HFF-Myc (cell line): Measurements from ENCODE around the gene MMP11.

ENCODE experiments used
- DNase-seq: peaks from one replicate; pipeline ENCODE4 v3.0.0-alpha.2; 2011; ENCODE audit warnings: low read depth; ENCODE audit errors: extremely low read depth
- H3K4me3 ChIP-seq: replicated peaks from 2 replicates; pipeline ENCODE4 v1.5.1; 2011; ENCODE audit warnings: low read depth, mild to moderate bottlenecking, control low read depth, low read length
- TF ChIP-seq, protein P1 (sequence below): IDR thresholded peaks from 2 replicates; pipeline ENCODE4 v1.5.1; 2012; ENCODE audit warnings: mild to moderate bottlenecking, low read depth, low read length, control low read depth; ENCODE audit errors: missing control alignments

Gene MMP11

DNA sequence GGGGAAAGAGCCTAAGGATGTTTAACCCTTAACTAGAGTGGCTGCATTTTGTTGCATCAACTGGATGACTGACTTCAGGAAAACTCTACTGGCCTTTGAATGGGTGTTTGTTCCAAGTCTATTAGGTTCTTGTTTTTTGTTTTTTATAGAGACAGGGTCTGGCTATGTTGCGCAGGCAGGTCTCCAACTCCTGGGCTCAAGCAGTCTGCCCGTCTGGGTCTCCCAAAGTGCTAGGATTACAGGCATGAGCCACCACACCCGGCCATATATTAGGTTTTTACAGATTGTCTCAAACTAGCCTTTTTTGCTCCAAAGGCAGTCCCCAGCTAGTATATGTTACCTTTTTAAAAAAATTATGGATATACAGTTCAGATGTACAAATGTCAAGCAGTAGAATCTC is 15.3 kb downstream of the MMP11 start:
- H3K4me3 ChIP-seq: peak overlapping the region; percentile 72
- DNase-seq: no peak
- TF ChIP-seq, protein P1, sequence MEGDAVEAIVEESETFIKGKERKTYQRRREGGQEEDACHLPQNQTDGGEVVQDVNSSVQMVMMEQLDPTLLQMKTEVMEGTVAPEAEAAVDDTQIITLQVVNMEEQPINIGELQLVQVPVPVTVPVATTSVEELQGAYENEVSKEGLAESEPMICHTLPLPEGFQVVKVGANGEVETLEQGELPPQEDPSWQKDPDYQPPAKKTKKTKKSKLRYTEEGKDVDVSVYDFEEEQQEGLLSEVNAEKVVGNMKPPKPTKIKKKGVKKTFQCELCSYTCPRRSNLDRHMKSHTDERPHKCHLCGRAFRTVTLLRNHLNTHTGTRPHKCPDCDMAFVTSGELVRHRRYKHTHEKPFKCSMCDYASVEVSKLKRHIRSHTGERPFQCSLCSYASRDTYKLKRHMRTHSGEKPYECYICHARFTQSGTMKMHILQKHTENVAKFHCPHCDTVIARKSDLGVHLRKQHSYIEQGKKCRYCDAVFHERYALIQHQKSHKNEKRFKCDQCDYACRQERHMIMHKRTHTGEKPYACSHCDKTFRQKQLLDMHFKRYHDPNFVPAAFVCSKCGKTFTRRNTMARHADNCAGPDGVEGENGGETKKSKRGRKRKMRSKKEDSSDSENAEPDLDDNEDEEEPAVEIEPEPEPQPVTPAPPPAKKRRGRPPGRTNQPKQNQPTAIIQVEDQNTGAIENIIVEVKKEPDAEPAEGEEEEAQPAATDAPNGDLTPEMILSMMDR: no peak

DNA sequence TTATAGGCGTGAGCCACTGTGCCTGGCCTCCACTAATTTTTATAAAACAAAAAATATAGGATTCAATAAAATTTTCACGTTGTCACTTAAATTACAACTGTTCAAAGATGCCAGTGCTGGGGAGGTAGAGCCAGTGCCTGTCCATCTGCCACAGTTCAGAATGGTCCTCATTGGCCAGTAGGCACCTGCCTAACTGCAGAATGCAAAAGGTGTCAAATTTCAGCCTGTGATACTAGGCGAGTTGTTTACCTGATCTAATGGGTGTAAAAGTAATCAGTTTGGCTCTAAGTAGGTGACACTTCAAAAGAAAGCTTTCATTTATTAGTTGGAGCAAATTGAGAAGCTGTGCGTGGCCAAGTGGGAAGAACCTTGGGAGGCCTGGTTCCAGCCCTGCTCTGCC is 16.5 kb downstream of the MMP11 start:
- no peak for DNase-seq
- TF ChIP-seq, protein P1: no peak

DNA sequence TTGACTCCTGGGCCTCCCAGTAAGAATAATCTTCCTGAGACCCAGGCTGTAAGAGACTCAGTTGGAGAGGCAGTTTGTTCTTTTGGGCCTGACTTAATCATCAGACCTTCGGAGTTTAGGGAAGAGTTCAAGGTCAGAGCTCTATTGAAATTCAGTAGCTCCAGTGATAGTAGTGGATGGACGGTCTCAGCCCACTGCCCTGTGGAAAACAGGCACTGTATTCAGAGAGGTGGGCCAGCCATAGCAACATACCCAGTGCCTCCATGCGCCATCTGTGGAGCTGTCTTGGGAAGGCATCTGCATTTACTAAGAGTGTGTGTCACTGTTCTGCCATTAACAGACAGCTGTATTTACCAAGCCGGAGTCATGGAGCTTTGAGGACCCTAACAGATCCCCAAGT is 17.0 kb downstream of the MMP11 start:
- TF ChIP-seq, protein P1: no peak
- DNase-seq: no peak

More for the DNA sequence above, 16.5 kb downstream of the MMP11 start:
- H3K4me3 ChIP-seq: no peak overlapping the region

DNA sequence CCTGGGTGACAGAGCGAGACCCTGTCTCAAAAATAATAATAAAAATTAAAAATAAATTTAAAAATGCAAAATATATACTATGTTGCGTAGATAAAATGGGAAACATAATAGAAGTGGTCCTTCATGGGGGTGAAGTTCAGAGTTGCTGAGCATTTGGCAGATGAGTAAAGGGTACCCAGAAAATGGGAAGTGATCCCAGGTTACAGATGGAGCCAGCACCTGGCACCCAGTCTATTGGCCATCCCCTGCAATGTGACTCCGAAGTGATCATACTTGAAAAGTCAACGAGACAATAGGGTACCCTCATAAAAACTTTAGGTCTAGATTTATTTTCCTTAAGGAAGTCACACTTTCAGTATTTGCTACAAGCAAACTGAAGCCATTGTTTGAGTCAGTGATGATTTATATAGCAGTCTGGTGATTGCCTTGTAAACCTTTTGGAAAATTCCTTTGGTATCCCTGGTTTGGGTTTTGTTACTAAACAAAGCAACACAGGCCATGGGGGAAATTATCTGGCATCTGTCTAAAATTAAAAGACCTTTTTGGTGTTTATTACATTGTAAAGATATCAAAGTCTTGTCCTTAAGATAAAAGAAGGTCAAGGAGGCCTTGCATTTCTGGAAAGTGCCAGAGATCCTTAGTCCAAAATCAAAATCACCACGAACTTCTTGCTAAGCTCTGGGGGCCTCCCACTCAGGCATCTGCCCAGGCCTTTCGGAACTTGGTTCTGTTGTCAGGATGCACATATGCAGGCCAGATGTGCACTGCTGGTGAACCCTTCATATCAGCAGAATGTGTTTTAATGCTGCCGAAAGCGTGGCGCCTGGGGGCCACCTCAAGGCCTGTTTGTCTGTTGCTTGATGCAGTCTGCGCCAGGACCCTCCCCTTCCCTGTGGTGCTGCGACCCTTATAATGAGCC is 18.4 kb downstream of the MMP11 start:
- DNase-seq: peak; percentile 94
- TF ChIP-seq, protein P1: no peak
- peak overlapping the region; percentile 1; the same call in 1 of the 2 replicates for H3K4me3 ChIP-seq

More for the DNA sequence above, 17.0 kb downstream of the MMP11 start:
- no peak overlapping the region for H3K4me3 ChIP-seq

DNA sequence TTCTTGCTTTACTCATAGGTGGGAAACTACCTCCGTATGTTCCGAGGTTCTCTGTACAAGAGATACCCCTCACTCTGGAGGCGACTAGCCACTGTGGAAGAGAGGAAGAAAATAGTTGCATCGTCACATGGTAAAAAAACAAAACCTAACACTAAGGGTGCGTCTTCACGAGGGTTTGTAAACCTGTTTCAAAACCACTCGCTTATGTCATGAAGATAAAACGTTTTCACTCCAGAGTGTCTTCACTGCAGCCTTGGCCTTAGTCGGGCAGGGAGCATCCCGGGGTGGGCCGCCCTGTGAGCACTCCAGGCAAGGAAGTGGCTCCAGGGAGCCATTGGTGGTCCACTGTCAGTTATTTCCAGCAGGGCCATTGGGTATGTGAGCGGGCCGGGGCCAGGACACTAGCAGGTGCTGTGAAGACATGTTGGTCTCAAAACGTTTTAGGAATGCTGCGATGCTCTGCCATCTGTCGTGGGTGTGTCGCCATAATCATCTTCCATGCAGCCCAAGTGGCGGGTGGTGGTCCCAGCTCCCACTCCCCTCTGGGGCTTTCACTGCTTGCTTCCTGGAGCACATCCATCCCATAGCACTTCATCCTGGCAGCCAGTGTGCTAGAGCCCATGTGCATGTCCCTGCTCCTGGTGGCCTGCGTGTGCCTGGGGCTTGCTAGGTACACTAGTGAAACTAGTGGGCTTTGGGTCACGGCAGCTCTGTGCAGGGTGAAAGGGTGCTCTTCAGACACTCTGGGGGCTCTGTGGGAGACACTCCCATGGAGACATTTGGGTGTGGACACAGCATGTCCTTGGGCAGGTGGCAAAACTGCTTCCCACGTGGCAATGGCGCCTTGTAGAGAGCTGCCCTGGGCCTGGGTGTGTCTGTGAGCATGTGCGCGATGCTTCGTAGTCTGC is 19.3 kb downstream of the MMP11 start:
- peak overlapping the region; percentile 1; the same call in 1 of the 2 replicates for H3K4me3 ChIP-seq
- TF ChIP-seq, protein P1: no peak

DNA sequence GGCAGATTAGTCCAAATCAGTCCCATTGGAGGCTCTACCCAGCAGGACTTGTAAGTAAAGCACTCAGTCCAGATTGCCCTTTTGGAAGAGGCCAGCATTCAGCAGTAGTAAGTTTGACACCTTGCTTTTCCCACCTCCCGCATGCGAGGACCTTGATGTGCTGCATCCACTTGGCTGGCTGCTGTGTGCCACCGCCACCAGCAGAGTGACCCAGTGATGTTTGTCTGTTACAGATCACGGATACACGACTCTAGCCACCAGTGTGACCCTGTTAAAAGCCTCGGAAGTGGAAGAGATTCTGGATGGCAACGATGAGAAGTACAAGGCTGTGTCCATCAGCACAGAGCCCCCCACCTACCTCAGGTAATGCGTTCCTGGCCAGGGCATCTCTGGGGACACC is 20.7 kb downstream of the MMP11 start:
- TF ChIP-seq, protein P1: no peak
- H3K4me3 ChIP-seq: no peak overlapping the region
- no peak for DNase-seq

More for the DNA sequence above, 19.3 kb downstream of the MMP11 start:
- DNase-seq: no peak
